ENCODE measurements around the gene SPEG. TPM values are rescaled to one million over a fixed set of nuclear protein-coding genes. Genes with fewer than 3 reads are reported as not detected.

Gene SPEG
- total RNA-seq, 2 experiments from 2014 or later, result 0.46 TPM; not detected in 1

DNA sequence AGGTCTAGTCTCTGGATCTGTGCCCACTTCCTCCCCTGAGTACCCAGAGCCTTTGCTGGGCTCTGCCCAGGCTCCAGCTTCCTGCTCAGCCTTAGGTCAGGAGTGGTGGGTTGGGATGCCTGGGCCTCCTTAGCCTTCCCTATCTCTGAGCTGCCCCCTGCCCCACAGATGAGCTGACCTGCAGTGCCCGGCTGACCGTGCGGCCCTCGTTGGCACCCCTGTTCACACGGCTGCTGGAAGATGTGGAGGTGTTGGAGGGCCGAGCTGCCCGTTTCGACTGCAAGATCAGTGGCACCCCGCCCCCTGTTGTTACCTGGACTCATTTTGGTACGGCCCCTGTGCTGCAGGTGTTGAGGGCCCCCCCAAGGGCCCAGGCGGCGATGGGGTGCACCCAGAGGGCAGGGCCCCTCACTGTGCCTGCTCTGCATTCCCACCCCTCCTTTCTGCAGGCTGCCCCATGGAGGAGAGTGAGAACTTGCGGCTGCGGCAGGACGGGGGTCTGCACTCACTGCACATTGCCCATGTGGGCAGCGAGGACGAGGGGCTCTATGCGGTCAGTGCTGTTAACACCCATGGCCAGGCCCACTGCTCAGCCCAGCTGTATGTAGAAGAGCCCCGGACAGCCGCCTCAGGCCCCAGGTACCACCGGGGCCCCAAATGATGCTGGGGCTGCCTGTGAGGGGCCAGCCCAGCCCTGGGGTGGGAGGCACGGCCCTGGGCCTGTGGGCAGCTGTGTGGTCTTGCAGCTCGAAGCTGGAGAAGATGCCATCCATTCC lies 34.0 kb downstream of the SPEG start:
- no peak overlapping the region for H3K27ac ChIP-seq (ENCODE audit: low read depth, low read length, poor library complexity, severe bottlenecking)
- H3K4me3 ChIP-seq (ENCODE audit: low read depth, low read length, poor library complexity, severe bottlenecking), result no peak overlapping the region
- no peaks in the 10 kb centered on the region for H3K36me3 ChIP-seq (ENCODE audit: insufficient read depth, low read length)
- no peaks in the 10 kb centered on the region for H3K79me2 ChIP-seq (ENCODE audit: insufficient read depth, low read depth, low read length)
- H4K20me1 ChIP-seq (ENCODE audit: insufficient read depth, low read length), result no peaks in the 10 kb centered on the region
- no TSS peak for BruUV-seq (replicated peaks)
- H3K4me2 ChIP-seq (ENCODE audit: low read length), result no peak overlapping the region
- ChIA-PET POLR2A (interaction anchor here (0.6 kb wide), 2 partner anchors 35 to 666 kb away, joined by 3 to 4 read pairs; no protein-coding TSS in a partner anchor), CTCF (ENCODE audit: unreplicated experiment) (no interaction called here)
- no peaks in the 10 kb centered on the region for H3K9me2 ChIP-seq (ENCODE audit: insufficient read depth, low read length)
- no peaks in the 10 kb centered on the region for H3K9me3 ChIP-seq (ENCODE audit: low read length)
- intact Hi-C loops (cut with micrococcal nuclease; ENCODE audit: unreplicated experiment), result no loop called here
- H2AFZ ChIP-seq (ENCODE audit: low read length), result no peak overlapping the region
- DNase-seq (ENCODE audit: low spot score), result no peak
- no peaks in the 10 kb centered on the region for H3K4me1 ChIP-seq (ENCODE audit: insufficient read depth, low read length, poor library complexity, severe bottlenecking)
- TF ChIP-seq EZH2phosphoT487 (IDR thresholded peaks at IDR 0.05; ENCODE audit: borderline replicate concordance, low read depth, low read length), result no peak
- TF ChIP-seq, protein P1, sequence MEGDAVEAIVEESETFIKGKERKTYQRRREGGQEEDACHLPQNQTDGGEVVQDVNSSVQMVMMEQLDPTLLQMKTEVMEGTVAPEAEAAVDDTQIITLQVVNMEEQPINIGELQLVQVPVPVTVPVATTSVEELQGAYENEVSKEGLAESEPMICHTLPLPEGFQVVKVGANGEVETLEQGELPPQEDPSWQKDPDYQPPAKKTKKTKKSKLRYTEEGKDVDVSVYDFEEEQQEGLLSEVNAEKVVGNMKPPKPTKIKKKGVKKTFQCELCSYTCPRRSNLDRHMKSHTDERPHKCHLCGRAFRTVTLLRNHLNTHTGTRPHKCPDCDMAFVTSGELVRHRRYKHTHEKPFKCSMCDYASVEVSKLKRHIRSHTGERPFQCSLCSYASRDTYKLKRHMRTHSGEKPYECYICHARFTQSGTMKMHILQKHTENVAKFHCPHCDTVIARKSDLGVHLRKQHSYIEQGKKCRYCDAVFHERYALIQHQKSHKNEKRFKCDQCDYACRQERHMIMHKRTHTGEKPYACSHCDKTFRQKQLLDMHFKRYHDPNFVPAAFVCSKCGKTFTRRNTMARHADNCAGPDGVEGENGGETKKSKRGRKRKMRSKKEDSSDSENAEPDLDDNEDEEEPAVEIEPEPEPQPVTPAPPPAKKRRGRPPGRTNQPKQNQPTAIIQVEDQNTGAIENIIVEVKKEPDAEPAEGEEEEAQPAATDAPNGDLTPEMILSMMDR (conservative IDR thresholded peaks at IDR 0.05; ENCODE audit: low read length), result no peak

DNA sequence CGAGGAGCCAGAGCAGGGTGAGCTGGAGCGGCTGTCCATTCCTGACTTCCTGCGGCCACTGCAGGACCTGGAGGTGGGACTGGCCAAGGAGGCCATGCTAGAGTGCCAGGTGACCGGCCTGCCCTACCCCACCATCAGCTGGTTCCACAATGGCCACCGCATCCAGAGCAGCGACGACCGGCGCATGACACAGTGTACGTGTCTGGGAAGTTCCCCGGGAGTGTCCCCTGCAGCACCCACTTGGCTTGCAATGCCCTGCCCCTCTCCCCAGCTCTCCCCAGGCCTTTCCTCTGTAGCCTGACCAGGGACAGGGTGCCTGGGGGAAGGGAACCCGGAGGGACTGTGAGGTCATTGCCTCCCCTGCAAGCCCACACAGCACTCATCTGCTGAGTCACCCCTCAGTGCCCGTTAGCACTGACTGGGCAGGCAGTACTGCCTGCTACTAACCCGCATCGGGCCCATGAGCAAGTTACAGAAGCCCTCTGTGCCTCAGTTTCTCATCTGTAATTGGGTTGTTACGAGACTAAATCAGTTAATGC lies 34.6 kb downstream of the SPEG start:
- Histone ChIP-seq H3K36me3 (ENCODE audit: insufficient read depth, low read length) (no peaks in the 10 kb centered on the region), H3K27ac (ENCODE audit: low read depth, low read length, poor library complexity, severe bottlenecking) (no peak overlapping the region), H3K9me2 (ENCODE audit: insufficient read depth, low read length) (no peaks in the 10 kb centered on the region), H4K20me1 (ENCODE audit: insufficient read depth, low read length) (no peaks in the 10 kb centered on the region), H2AFZ (ENCODE audit: low read length) (no peak overlapping the region), H3K9me3 (ENCODE audit: low read length) (no peaks in the 10 kb centered on the region), H3K4me2 (ENCODE audit: low read length) (no peak overlapping the region), H3K79me2 (ENCODE audit: insufficient read depth, low read depth, low read length) (no peaks in the 10 kb centered on the region), H3K4me3 (ENCODE audit: low read depth, low read length, poor library complexity, severe bottlenecking) (no peak overlapping the region), H3K4me1 (ENCODE audit: insufficient read depth, low read length, poor library complexity, severe bottlenecking) (no peaks in the 10 kb centered on the region)
- BruUV-seq (replicated peaks), result no TSS peak
- ChIA-PET POLR2A (interaction anchor here (0.6 kb wide), 1 partner anchor 667 kb away, joined by 3 read pairs; no protein-coding TSS in a partner anchor), CTCF (ENCODE audit: unreplicated experiment) (no interaction called here)
- intact Hi-C loops (cut with micrococcal nuclease; ENCODE audit: unreplicated experiment), result no loop called here
- TF ChIP-seq, protein P1 (conservative IDR thresholded peaks at IDR 0.05; ENCODE audit: low read length), result no peak
- TF ChIP-seq EZH2phosphoT487 (IDR thresholded peaks at IDR 0.05; ENCODE audit: borderline replicate concordance, low read depth, low read length), result no peak
- no peak for DNase-seq (ENCODE audit: low spot score)

DNA sequence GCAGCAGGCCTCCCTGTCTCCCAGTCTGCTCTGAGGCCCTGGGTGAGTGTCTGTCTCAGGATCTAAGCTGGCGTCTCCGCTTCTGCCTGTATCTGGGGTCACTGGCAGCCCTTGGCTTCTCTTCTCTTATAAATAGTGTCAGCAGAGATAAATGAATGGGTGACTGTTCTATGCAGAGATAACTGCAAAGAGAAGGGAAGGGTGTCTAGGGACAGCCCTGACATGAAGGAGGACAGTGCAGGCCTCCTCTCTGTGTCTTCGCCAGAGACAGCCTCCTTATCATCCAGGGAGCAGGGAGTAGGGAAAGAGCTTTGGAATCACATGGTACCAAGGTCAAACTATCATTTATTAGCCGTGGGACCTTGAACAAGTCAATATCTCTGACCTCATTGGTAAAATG lies 35.8 kb downstream of the SPEG start:
- Histone ChIP-seq H3K4me1 (ENCODE audit: insufficient read depth, low read length, poor library complexity, severe bottlenecking) (no peaks in the 10 kb centered on the region), H3K4me2 (ENCODE audit: low read length) (no peak overlapping the region), H3K36me3 (ENCODE audit: insufficient read depth, low read length) (no peaks in the 10 kb centered on the region), H4K20me1 (ENCODE audit: insufficient read depth, low read length) (no peaks in the 10 kb centered on the region), H3K9me2 (ENCODE audit: insufficient read depth, low read length) (no peaks in the 10 kb centered on the region), H3K4me3 (ENCODE audit: low read depth, low read length, poor library complexity, severe bottlenecking) (no peak overlapping the region), H3K9me3 (ENCODE audit: low read length) (no peaks in the 10 kb centered on the region), H2AFZ (ENCODE audit: low read length) (no peak overlapping the region), H3K79me2 (ENCODE audit: insufficient read depth, low read depth, low read length) (no peaks in the 10 kb centered on the region), H3K27ac (ENCODE audit: low read depth, low read length, poor library complexity, severe bottlenecking) (no peak overlapping the region)
- no peak for DNase-seq (ENCODE audit: low spot score)
- POLR2A ChIA-PET, result no interaction called here
- CTCF ChIA-PET (ENCODE audit: unreplicated experiment), result no interaction called here
- TF ChIP-seq EZH2phosphoT487 (IDR thresholded peaks at IDR 0.05; ENCODE audit: borderline replicate concordance, low read depth, low read length), result no peak
- no TSS peak for BruUV-seq (replicated peaks)
- intact Hi-C loops (cut with micrococcal nuclease; ENCODE audit: unreplicated experiment), result no loop called here
